HG03575 (cell line): ENCODE results near the gene GLIS1.

Experiments
- ATAC-seq: cut with Tn5 transposase; IDR thresholded peaks from one replicate; pipeline ENCODE4 v1.9.1; 2021; ENCODE audit not compliant: unreplicated experiment, insufficient number of reproducible peaks, low FRiP score; ENCODE audit errors: extremely low read depth

The GLIS1 gene

DNA sequence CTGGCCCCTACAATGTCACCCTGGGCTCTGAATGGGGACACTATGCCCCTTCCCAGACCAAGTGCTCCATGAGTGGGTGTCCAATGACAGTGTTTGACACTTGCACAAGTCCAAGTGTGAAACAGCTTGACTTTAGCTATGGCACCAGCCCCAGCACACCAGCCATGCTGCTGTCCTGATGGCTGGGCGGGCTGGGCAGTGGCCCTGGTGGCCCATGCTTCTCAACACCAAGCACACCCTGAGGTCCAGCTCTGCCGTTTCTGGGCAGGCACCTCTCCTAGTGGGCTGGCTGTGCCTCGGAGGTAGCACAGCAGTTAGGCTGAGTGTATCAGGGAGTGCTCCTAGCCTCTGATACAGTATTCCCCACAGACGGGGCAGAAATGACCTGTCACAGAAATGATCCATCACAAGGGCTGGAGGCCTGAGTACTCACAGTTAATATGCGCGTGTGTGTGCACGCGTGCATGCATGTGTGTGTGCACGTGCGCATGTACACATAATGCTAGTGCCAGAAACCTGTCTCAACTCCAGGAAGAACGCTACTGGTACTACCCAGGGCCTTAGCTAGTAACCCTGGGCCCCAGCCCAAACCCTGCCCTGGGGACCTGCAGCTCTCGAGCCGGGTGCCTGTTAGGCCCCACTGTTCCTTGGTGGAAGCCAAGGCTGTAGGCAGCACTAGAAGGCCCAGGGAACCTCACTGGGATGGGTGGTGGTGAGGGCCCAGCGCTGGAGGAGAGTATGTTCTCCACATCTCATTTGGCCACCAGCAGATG is 145.8 kb downstream of the GLIS1 start:
- ATAC-seq, result no peak

DNA sequence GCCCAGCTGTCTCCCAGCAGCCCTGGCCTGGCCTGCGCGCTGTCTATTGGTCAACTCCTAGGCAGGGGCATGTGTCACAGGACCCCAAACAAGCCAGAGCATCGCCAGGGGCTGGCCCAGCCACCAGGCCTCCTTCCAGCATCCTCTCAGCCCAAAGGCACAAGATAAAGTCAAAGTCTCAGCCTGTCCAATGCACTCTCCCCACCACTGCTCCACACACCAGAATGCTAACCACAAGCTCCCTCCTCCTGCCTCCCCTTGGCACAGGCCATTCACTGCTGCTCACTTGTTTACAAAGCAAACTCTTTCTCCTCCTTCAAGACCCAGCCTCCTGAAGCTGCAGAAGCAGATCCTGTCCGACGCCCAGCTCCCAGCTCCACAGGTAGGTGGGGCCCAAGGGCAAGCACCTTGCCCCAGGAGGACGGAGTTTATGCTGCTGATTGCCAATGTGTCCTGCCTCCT is 146.4 kb downstream of the GLIS1 start:
- no peak for ATAC-seq

DNA sequence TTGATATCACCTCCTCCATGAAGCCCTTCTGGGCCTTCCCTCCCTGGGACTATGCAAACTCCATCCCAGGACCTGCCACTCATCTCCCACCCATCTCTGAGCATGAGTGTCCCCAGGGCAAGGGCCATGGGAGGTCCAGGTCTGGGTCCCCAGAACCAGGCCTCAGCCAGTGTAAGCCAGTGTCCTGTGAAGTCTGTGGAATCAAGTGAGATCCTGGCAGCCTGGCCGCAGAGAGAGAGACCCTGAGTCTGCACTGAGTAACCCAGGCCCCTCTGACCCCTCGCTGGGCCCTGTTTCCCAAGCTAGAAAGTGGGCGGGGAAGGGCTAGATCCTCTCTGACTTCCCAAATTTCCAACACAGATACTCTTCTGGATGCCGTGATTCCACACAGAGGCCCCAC is 147.0 kb downstream of the GLIS1 start:
- ATAC-seq, result no peak

DNA sequence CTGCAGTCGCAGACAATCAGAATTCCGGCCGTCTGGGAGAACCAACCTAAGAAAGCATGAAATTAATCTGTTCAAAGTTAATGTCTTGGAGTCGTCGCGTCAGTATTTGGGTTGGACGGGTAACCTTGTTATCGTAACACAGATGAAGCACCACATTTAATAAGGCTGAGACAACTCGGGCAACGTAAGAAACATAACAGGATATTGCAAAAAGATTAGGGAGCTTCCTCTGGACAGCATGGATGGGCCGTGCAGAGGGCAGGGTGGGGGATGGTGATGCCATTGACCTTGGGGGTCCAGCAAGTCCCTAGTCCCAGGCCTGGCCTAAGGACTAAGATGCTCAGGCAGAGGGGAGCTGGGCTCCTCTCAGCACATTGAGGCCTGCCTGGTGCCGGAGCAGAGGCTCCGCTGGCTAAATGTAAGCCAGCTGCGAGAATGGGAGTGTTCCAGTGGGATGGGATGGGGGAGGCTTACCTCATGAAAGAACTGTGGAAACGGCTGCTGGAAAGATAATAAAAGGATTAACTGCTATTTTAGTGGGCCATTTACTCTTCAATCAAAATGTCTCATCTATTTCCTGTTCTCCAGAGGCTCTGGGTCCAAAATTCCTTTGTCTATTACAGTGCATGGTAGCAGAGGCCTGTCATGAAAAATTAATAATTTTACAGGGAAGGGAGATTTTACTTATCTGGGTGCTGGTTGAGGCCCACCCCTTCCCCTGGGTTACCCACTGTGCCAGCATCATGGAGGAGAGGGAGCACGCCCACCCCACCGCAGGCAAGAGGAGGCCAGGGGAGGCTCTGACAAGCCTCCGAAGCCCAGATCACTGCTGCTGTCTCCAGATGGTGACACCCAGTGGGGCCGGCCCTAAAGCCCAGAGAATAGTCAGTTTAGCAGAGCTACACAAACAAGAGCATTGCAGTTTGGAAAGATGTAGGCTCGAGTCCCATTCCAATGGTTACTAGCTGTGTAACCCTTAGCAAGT is 148.1 kb downstream of the GLIS1 start:
- ATAC-seq, result no peak

DNA sequence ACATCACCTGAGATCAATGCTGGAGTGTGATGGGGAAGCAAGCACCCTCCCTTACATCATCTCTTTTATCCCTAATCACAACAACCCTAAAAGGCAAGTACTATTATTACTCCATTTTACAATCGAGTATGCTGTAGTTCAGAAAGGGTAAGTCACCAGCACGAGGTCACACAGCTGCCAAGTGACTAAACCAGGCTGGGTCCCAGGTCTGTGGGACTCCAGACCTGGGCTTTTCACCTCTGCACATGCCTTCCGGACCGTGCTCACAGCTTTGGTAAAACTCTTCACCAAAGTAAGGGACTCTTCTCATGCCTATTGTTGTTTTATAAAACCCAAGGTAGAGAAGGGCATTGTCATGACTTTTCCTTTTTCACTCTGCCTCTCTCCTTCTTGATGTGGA is 148.9 kb downstream of the GLIS1 start:
- no peak for ATAC-seq

DNA sequence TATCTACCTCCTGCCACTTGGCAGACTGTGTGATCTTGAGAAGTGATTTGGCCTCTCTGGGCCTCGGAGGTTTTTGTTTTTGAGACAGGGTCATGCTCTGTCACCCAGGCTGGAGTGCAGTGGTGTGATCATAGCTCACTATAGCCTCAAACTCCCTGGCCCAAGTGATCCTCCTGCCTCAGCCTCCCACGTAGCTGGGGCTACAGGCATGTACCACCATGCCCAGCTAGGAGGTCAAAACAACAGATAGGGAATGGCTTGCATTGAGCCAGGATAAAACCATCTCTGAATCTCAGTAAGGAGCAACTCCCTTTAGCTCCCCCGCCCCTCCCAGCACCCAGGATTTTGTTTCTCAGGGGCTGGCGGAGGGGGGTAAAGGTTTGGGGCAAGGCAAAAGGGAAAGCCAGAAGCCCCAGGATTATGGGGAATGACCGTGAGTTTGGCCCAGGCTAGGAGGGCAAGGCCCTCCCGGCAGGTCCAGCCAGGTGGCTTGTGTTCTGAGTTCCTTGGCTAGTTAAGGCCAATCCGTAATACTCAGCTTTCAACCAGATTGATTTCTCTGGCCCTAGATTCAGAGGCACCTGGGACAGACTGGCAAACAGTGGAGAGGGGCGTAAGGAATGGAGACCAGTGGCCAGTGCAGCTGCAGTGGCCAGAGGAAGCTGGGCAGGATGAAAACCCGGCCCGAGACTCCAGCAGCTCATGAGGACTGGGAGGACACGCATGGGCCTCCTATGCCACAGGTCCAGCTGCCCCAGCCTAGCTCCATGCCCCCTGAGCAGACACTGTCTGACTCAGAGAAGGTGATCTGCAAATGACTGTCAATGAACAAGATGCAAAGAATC is 149.7 kb downstream of the GLIS1 start:
- ATAC-seq, result no peak

DNA sequence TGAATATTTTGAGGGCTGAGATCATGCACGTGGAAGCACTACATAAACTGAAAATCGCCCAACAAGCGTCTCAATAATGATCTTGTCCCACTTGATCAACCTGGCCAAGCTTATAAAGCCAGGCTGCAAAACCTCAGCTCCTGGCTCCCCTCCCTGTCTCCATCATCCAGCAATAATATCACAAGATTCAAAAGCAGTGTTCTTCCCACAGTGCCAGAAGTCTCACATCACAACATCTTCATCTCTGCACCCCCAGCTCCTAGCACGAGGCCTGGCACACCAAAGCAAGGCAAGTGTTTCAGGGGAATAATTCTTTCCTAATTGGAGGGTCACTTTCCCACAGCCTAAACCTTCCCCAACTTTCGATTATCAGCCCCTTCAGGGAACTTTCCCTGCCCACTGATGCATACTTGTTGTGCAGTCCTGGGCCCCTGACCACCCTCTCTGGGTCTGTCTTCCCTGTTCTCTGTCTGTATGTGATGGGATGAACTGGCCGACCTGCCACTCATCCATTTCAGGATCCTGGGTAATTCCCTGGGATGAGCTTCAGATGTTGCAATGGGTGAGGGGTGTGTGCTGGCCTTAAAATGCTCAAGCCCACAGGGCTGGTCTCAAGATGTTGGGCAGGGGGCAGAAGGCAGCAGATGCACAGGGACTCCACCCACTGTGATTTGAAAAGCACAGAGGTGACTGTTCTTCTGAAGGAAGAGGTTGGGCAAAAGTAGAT is 150.7 kb downstream of the GLIS1 start:
- ATAC-seq, result no peak

DNA sequence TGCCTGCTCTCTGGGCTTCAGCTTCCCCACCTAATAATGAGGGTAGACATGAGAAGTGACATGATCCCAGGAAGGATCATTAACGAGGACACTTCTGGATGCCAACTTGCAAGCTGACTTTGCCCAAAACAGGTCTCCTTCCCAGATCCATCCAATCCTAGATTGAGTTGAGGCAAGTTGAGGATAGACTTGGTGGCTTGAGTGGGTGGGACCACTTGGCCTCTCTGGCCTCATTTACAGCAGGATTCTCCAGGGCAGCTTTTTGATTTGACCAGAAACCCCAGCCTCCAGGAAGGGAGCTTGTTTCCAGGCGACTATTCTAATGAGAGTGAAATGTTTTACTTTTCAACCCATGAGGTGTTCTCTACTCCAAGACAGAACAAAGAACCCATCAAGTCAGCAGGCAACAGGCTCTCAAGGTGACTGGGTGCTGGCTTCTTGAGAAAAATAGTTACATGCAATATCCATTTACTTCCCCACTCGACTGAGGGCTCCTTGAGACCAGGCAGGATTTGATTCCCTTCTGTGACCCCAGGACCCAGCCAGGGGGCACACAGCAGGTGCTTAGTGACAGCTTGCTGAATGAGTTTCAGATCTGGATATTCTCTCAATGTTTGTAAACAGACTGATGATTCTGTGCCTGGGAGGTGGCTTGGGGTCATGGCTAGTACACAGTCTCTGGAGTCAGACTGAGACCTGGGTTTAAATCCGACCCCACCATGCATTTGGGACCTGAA is 151.5 kb downstream of the GLIS1 start:
- ATAC-seq, result no peak

DNA sequence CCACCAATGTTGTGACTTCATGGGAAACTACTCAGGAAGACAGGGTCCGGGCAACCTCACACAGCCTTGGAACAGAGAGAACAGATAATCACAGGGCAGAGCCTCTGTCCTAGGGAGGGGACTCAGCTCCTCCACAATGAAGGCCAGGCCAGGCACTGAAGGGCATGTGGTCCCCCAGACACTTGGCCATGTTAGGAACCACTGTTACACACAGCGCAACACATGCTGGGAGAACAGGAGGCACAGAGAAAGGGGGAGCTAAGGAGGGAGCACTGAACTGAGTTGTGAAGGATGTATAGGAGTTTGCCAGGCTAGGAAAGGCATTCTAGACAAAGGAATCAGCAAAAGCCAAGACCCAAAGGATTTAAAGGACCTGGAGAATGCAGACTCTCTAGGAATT is 152.2 kb downstream of the GLIS1 start:
- ATAC-seq, result no peak

DNA sequence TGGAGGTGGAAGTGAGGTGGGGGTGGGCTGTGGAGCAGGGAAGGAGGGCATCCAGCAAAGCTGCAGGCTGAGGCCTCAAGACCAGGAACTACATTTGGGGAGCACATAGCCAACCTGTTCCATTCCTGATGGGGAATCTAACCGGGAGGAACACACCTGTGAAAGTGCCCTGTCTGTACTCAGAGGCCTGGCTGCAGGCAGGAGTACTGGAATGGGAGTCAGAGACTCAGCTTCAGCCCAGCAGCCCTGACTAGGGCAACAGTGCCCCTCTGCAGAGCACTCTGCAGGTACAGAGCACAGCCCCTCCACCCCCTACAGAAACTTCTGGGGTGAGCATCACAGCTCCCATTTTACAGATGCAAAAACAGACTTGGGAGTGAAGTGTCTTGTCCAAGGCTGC is 153.4 kb downstream of the GLIS1 start:
- ATAC-seq, result no peak

DNA sequence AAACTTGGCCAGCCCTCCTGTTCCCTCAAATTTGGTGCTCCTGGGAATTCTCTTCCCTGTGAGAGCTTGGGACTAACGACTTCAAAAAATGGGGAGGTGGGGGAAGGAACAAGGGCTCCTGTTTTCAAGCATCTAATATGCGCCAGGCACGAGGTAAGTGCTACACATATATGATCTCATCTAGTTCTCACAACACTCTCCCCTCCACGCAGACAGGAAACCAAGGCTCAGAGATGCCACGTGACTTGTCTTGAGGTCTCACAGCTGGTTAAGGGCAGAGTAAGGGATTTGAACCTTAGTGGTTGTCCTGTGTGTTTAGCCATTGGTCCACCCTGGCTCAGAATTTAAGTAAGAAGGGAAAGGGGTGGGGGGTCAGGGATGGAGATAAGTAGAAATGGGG is 153.8 kb downstream of the GLIS1 start:
- ATAC-seq, result no peak

DNA sequence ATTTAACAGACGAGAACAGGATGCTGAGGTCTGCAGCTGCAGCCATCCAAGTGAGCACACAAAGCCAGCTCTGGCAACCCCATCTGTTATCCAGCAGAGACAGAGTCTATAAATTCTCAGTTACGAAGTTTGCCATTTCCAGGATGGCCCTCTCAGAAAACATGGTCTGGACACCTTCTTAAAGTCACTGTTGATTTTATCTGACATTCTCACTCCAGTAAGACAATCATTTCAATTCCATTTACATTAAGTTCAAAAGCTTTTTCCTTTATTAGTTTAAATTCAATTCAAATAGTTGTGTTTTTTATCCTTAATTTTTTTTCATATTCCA is 154.2 kb downstream of the GLIS1 start:
- ATAC-seq, result no peak

DNA sequence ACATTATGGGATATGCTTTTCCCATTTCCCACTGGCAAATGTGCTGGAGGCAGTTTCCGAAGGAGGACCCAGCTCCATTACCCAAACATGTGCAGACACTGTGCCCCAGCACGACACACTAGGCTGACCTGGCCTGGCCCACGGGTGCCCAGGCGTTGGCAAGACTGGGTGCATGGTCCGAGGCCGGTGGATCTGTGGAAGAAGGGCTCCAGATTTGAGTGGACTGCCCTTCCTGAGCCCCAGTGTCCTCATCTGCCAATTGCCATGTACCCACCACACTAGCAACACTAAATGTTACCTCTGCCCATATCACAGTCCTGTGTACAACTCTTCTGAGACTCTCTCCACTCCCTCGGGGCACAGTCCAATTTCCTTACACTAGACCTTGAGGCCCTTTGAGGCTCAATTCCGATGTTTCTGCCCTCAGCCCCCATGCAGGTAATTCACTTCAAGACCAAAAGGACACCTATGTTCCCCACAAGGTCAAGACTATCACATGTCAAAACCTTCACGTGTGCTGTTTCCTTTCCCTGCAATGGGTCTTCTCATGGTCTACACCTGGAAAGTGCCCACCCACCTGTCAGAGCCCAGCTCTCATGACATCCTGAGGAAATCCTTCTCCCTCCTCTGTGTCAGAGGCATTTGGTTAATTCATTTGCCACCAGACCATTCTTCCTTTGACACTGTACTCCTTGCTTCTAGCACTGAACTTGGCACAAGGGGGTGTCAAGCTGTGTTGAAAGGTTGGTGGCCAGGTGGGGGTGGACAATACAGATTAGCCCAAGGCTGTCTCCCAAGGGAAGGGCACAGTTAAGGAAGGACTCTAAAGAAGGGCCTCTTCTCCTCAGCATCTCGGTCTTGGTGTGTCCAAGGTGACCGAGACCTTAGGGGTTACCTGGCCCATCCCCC is 154.8 kb downstream of the GLIS1 start:
- no peak for ATAC-seq

DNA sequence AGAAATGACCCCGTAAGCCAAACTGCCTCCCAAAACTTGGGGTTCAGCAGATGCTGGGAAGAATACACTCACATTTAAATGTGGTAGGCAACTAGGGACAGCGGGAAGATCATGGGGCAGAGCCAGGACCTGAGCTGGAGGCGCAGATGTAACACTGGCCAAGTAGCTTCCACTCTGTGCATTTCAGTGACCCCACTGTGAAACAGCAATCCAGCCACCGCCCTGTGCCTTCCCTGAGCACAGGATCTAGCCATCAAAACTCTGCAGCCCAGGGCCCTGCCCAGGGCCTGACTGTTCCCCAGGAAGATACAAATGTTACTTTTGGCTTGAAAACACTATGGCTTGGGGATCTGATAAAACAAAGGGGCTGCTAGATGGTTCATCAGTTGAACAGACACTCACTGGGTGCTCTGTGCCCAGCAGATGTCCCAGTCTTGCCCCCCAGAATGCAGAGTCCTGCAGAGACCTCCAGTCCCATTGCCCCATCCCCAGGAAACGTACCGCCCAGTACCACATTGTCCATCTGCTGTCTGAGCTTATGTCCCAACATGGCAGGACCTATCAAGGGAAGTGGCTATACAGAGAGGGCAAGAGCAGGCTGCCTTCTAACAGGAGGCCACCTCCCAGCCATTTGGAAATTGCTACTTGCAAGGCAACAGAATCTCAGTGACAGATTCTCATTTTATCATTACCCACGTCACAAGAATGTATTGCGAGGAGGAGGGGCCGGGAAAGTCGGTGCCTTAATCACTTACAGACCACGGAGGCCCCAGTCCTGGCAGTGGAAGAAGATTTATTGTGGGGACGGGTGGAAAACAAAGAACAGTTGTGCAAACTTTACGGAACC is 155.7 kb downstream of the GLIS1 start:
- no peak for ATAC-seq

DNA sequence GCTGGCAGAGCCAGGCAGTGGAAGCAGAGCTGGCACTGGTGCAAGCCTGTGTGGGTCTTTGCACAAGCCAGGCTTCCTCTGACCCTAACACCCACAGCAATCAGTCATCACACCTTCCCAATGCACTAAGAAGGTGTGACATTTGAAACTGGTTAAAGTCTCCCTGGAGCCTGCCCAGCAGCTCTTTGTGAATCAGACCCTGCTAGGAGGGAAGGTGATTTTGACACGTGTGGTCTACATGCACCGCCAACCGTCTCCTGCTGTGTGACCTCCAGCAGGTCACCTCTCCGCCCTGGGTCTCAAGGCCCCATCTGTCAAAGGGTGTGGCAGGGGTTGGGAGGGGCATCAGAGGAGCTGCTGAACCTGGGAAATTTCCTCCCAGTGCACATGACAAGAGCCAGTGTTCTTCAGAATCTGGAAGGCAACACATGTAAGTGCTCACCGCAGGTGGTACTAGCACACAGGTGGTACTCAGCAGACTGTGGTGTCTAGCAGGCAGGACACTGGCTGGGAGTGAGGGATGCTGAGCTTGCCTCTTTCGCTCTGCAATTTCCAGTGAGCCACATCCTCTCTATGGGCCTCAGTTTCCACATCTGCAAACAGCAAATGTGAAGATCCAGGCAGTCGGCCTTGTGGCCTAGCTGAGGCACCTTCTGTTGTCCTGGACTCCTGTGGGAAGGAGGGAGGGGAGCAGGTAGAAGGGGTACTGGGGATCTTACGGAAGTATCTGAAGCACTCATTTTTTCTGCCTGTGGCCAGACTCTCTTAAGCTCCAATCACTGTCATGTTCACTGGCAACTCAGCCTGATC is 156.5 kb downstream of the GLIS1 start:
- ATAC-seq, result no peak

DNA sequence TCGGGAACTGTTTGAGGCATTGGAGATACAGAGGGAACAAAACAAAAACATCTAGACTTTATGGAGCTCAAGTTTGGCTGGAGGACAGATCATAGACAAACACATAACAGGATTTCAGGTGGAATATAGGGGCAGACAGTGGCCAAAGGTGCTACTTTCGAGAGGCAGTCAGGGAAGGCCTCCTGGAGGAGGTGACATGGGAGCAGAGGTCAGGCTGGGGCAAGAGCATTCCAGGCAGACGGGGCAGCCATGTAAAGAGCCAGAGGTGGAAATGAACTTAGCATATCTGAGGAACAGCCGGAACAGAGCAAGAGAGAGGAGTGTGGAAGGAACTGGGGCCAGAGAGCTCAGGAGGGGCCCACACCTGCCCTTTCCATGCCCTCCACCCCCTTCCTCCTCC is 157.5 kb downstream of the GLIS1 start:
- ATAC-seq, result no peak
